Naive B cell (primary cell): Measurements from ENCODE around the gene UBE2Q1. TPM values are rescaled to one million over a fixed set of nuclear protein-coding genes. Genes with fewer than 3 reads are reported as not detected.

Experiments used
- ATAC-seq, 2 donors: fragments of 150-1000 bp; cut with Tn5 transposase; 2 replicates each; pipeline ENCODE4 v1.10.0; 2021; ENCODE audit warnings: low read depth in 2 of 2, mild to moderate bottlenecking in 2 of 2, moderate library complexity in 2 of 2
- DNase-seq: peaks from one replicate; pipeline ENCODE4 v3.0.0; 2022
- H3K27ac Mint-ChIP-seq, 6 donors: one replicate each; pipeline ENCODE4 v1.8.0; 2020 to 2022; ENCODE audit warnings: mild to moderate bottlenecking in 6 of 6, mixed read lengths in 6 of 6, moderate library complexity in 5 of 6, inconsistent platforms in 2 of 6
- H3K27me3 Mint-ChIP-seq, 3 donors: one replicate each; pipeline ENCODE4 v1.8.0; 2021 to 2022; ENCODE audit warnings: mixed read lengths in 3 of 3, mild to moderate bottlenecking in 1 of 3
- H3K36me3 Mint-ChIP-seq, 2 donors: one replicate each; pipeline ENCODE4 v1.8.0; 2020 to 2022; ENCODE audit warnings: mixed read lengths in 2 of 2, inconsistent platforms in 1 of 2, mild to moderate bottlenecking in 1 of 2
- H3K4me1 Mint-ChIP-seq, 3 donors: one replicate each; pipeline ENCODE4 v1.8.0; 2020 to 2022; ENCODE audit warnings: mixed read lengths in 3 of 3, inconsistent platforms in 1 of 3, mild to moderate bottlenecking in 1 of 3, moderate library complexity in 1 of 3
- H3K4me3 Mint-ChIP-seq, 8 donors: one replicate each; pipeline ENCODE4 v1.8.0; 2020 to 2022; ENCODE audit warnings: mild to moderate bottlenecking in 8 of 8, mixed read lengths in 8 of 8, moderate library complexity in 8 of 8, inconsistent platforms in 2 of 8
- H3K9me3 Mint-ChIP-seq, 7 donors: one replicate each; pipeline ENCODE4 v1.8.0; 2020 to 2022; ENCODE audit warnings: mixed read lengths in 7 of 7, mild to moderate bottlenecking in 5 of 7, inconsistent platforms in 2 of 7, moderate library complexity in 1 of 7
- polyA plus RNA-seq, 6 donors: library from polyadenylated mRNA; unstranded; fragments of 300-500 nt; fragmentation: Illumina TruSeq; gene quantifications; one replicate each; pipeline ENCODE4 v1.2.3, GENCODE V29; 2021; ENCODE audit warnings: low read depth in 6 of 6

The UBE2Q1 gene
- polyA plus RNA-seq, 6 donors from 2014 or later, result 7.3 to 13.6 (median 10.8) TPM

DNA sequence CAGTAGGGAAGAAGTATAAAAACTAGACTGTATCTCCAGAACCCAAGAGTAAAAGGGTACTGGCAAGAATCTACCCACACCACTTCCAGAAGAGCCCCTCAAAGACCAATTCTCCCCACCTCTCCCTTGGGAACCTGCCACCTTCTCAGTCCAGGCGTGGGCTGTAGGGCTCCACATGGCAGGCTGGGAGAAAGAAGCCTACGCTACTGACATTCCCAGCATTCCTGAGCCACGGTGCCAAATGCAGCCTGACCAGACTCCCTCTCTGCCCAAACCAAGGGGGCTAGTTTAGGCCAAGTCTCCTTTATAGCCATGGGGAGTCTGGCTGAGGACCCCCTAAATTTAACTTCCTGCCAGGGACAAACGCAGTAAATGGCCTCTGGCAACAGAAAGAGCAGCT is 2.0 kb downstream of the UBE2Q1 start:
- no peaks in the 10 kb centered on the region for H3K27me3 Mint-ChIP-seq
- peak overlapping the region in 6 of 8 donors; percentile 19 to 99 (median 88) for H3K4me3 Mint-ChIP-seq
- DNase-seq (no peak), ATAC-seq (no peak)
- H3K4me1 Mint-ChIP-seq, result peaks cover 34 to 50% (median 42%) of the 10 kb centered on the region in 3 donors
- peak overlapping the region in 2 of 6 donors; percentile 15 to 90 for H3K27ac Mint-ChIP-seq
- H3K9me3 Mint-ChIP-seq, result no peaks in the 10 kb centered on the region
- H3K36me3 Mint-ChIP-seq, result peaks cover 9 to 37% of the 10 kb centered on the region in 2 donors

DNA sequence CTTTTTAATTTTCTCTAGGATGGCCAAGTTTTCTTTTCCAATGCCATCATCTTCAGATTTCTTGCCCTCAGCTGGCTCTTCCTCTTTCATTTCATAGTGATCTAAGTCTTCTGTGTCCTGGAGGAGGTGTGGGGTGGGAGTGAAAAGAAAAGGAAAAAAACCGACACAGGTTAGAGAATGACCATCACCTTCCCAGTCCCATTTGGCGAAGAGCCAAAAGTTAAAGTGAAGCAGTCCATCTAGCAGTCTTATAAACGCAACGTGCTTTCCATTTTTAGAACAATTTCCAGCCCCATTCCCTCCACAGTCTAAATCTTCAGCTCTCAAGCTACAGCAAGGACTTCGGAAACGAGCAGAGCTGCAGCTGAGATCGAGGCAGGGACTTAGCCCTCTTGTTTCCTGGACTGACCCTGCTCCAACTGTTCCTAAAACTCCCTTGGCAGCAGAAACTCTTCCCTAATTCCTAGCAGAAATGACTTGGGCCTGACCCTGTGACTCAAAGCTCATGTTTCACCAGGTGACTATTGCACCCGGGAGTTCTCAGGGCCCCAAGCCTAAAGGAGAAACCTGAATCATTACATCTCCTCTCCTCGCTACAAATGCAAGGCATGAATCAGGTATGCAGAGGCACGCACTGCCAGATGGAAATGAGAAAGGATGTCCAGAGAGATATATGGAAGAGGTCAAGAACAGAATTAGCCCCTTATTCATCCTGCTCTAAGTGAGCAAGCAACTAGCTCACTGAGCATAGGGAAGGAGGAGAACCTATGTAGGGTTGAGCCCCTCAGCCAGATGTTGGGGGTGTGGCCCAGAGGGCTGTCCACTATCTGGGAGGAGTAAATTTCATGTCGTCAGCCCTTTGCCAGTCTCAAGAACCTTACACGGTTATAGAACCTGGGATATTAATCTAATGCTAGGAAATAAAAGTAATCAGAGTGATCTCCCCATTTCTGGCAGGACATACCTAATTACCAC is 5.1 kb downstream of the UBE2Q1 start:
- DNase-seq, result no peak
- peak overlapping the region in 3 of 6 donors; percentile 44 to 64 (median 53) for H3K27ac Mint-ChIP-seq
- H3K36me3 Mint-ChIP-seq, result peaks cover 18 to 51% of the 10 kb centered on the region in 2 donors
- peaks cover 39 to 54% (median 43%) of the 10 kb centered on the region in 3 donors for H3K4me1 Mint-ChIP-seq
- no peaks in the 10 kb centered on the region for H3K9me3 Mint-ChIP-seq
- H3K4me3 Mint-ChIP-seq, result peak overlapping the region in 2 of 8 donors; percentile 41
- no peak for ATAC-seq
- H3K27me3 Mint-ChIP-seq, result no peaks in the 10 kb centered on the region

DNA sequence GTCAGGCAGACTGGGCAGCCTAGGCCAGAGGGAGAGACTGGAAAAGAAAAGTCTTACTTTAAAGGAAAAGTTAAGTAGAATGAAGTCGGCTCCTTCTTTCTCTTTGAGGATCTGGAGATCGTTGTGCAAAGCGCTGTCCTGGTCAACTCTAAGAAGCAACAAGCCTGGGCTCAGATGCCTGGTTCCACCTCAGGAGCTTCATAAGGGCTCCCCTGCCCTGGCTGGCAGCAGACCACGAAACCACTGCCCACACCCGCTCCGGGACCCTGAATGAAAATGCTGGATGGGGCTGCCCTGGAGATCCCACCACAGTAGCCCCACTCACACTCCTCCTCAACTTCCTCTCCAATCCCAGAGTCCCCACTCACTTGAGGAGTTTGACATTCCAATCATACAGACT is 6.4 kb downstream of the UBE2Q1 start:
- Mint-ChIP-seq H3K4me1 (peaks cover 30 to 45% (median 33%) of the 10 kb centered on the region in 3 donors), H3K4me3 (no peak overlapping the region), H3K27ac (no peak overlapping the region), H3K27me3 (no peaks in the 10 kb centered on the region), H3K9me3 (no peaks in the 10 kb centered on the region), H3K36me3 (peaks cover 18 to 51% of the 10 kb centered on the region in 2 donors)
- DNase-seq (no peak), ATAC-seq (no peak)

DNA sequence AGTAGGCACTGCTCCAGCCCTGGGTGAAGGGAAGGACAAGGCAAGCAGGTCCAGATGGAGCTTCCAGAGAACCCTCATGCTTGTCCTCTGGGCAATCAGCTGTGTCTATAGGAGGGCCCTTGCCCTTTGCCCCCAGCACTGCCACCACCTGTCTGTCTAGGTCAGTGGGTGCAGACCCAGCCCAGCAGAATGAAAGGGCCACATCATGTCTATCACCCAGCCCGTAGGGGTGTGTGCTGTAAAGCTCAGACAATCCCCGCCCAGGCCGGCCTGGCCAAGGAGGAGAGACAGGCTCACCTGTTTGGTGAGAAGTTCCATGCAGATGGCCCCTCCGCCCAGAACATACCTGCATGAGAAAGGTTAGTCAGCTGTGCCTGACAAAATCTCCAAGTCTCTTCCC is 7.0 kb downstream of the UBE2Q1 start:
- Mint-ChIP-seq H3K4me1 (peaks cover 28 to 40% (median 30%) of the 10 kb centered on the region in 3 donors), H3K27ac (no peak overlapping the region), H3K36me3 (peaks cover 18 to 51% of the 10 kb centered on the region in 2 donors), H3K4me3 (no peak overlapping the region), H3K27me3 (no peaks in the 10 kb centered on the region), H3K9me3 (no peaks in the 10 kb centered on the region)
- DNase-seq (no peak), ATAC-seq (no peak)

DNA sequence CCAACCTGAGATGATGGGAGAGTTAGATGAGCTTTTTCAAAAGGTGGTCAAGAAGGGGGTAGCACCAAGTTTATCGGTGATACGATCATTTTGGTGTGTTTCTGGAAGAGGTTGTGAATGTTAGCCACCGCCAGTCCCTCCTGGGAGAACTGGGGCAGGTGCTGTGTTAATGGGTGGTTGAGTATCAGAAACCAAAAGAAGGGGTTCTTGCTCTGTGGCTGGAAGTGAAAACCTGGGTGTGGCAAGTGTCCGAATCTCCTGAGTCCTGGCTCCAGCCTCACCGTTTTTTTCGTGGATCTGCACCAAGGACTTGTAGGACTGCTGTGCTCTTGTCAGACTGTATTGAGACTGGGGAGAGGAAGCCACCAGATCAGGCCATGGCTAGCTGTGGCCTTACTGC is 7.8 kb downstream of the UBE2Q1 start:
- ATAC-seq (no peak), DNase-seq (no peak)
- Mint-ChIP-seq H3K27ac (no peak overlapping the region), H3K9me3 (no peaks in the 10 kb centered on the region), H3K4me1 (peaks cover 19 to 31% (median 25%) of the 10 kb centered on the region in 3 donors), H3K27me3 (no peaks in the 10 kb centered on the region), H3K4me3 (no peak overlapping the region), H3K36me3 (peaks cover 18 to 51% of the 10 kb centered on the region in 2 donors)

DNA sequence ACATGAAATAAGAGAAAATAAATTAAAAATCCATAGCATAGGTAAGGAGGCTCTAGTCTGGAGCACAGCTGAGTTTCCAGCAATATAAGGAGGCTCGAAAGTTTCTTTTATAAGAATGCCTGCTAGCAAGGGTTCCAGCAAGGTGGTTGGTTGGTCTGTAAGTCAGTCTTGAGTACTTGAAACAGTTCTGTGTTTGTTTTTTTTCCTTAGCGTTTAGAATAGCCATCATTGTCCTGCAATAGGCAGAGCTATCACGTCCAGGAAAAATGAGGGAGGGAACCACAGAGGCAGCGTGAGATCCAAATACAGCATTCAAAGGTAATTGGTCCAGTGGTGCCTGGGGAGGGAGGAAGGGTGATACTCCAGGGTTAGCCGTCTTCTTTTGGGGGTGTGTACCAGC is 8.4 kb downstream of the UBE2Q1 start:
- DNase-seq (no peak), ATAC-seq (no peak)
- peaks cover 14 to 30% (median 25%) of the 10 kb centered on the region in 3 donors for H3K4me1 Mint-ChIP-seq
- peaks cover 0 to 6% (median 4%) of the 10 kb centered on the region in 3 donors for H3K27me3 Mint-ChIP-seq
- peak overlapping the region in 1 of 8 donors; percentile 12 for H3K4me3 Mint-ChIP-seq
- peaks cover 16 to 47% of the 10 kb centered on the region in 2 donors for H3K36me3 Mint-ChIP-seq
- no peak overlapping the region for H3K27ac Mint-ChIP-seq
- H3K9me3 Mint-ChIP-seq, result no peaks in the 10 kb centered on the region

DNA sequence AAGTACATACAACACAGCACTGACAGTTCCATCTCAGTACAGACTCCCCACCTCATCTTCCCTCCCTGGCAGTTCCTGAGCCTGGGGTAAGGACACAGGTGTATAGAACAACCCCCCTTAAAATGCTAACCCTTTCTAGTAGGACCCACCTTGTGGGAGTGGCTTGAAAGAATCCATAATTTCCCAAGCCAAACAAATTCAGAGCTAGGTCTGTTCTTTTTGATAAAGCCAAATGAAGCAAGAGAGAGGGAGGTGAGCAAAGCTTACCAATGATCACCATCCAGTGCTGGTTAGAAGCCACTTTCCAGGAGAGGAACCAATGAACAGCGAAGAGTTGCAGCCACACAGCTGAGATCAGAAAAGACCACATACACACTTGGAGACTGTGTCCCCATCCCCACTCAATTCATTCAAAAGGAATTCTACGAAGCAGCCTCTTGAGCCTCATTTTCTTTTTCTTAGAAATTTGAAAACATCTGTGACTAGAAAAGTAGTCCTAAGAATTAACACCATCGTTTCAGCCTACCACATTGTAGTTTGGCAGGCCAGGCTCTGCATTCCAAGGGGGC is 9.2 kb downstream of the UBE2Q1 start:
- ATAC-seq (no peak), DNase-seq (no peak)
- Mint-ChIP-seq H3K4me1 (peaks cover 10 to 25% (median 23%) of the 10 kb centered on the region in 3 donors), H3K27me3 (peaks cover 0 to 12% (median 5%) of the 10 kb centered on the region in 3 donors), H3K36me3 (peaks cover 10 to 41% of the 10 kb centered on the region in 2 donors), H3K4me3 (no peak overlapping the region), H3K27ac (peak overlapping the region in 2 of 6 donors; percentile 59 to 90), H3K9me3 (no peaks in the 10 kb centered on the region)

DNA sequence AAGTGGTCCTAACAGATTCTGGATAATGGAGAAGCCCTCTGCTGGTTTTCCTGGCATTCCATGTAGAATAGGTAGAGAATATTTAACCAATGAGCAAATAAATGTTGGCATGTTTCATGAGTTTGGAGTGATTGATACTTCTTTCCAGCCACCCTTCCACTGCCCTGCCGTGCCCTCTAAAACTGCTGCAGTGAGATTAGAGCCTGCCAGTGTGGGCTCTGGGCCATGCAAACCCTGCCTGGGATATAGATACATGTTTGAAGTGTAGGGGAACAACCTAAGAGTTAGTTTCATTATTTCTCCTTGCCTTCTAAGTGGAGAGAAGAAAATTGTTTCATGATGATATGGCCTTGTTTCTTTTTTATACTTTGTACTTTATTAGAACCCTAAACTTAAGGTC is 10.4 kb downstream of the UBE2Q1 start:
- H3K27me3 Mint-ChIP-seq, result peaks cover 0 to 12% (median 5%) of the 10 kb centered on the region in 3 donors
- no peak for DNase-seq
- H3K27ac Mint-ChIP-seq, result peak overlapping the region in 1 of 6 donors; percentile 4
- H3K4me1 Mint-ChIP-seq, result peaks cover 10 to 20% (median 18%) of the 10 kb centered on the region in 3 donors
- no peak overlapping the region for H3K4me3 Mint-ChIP-seq
- ATAC-seq, result no peak
- no peaks in the 10 kb centered on the region for H3K9me3 Mint-ChIP-seq
- peaks cover 10 to 30% of the 10 kb centered on the region in 2 donors for H3K36me3 Mint-ChIP-seq

DNA sequence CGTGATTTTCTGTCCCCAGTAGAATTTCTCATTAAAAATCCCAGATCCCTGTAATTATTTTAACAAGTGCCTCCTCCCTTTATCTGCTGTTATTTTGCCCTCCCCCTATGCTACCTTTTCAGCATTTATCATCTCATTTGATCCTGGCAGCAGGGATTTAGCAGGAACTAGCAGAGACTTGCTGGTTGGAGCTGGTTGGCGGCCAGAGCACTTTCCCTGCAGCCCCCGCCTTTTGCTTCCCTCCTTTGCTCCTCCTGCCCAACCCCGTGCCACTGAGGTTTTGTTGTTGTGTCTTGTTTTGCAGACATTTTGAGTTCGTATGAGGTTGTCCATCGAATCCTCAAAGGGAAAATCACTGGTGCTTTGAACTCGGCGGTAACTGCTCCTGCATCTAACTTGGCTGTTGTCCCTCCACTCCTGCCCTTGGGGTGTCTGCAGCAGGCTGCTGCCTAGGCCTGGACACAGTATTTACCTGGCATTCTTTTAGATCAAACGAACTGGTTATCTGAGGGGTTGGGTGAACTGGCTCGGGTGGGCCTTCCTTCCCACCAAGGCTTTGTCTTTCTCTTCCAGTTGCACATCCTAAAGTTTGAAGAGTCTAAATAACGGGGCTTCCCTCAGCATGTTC is 11.2 kb downstream of the UBE2Q1 start:
- Mint-ChIP-seq H3K36me3 (peaks cover 10 to 22% of the 10 kb centered on the region in 2 donors), H3K27ac (peak overlapping the region in 1 of 6 donors; percentile 72), H3K4me3 (no peak overlapping the region), H3K4me1 (peaks cover 8 to 18% (median 18%) of the 10 kb centered on the region in 3 donors), H3K27me3 (peaks cover 0 to 12% (median 6%) of the 10 kb centered on the region in 3 donors), H3K9me3 (no peaks in the 10 kb centered on the region)
- DNase-seq (no peak), ATAC-seq (no peak)

DNA sequence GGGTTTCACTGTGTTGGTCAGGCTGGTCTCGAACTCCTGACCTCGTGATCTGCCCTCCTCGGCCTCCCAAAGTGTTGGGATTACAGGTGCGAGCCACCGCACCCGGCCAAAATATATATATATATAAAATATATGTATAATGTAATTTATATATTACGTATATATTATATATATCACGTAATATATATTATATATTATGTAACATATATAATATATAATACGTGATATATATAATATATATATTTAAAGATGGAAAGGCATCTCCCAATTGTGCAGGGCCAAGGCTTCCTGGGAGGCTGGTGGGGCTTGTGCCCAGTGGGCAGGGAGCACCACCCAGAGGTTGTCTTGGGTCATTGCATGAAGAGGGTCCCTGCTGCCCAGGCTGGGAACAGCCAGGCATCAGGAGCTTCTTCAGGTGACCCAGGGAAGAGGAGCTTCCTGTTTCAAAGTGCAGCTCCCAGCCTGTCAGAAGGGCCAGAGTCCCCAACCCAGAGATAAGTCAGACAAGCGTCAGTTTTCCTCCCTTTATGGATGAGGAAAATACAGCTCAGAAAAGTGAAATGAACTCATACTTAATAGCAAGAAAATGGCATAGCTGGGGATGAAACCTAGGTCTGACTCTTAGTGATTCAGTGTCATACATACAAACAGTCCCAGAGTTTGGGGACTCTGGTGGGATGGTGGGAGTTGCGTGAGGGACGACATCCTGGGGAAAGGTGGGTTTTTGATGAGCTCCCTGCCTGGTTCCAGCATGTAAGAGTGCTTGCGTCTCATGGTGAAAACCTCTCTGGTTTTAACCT is 12.0 kb downstream of the UBE2Q1 start:
- Mint-ChIP-seq H3K36me3 (peaks cover 10 to 15% of the 10 kb centered on the region in 2 donors), H3K4me3 (no peak overlapping the region), H3K27me3 (peaks cover 0 to 18% (median 14%) of the 10 kb centered on the region in 3 donors)

DNA sequence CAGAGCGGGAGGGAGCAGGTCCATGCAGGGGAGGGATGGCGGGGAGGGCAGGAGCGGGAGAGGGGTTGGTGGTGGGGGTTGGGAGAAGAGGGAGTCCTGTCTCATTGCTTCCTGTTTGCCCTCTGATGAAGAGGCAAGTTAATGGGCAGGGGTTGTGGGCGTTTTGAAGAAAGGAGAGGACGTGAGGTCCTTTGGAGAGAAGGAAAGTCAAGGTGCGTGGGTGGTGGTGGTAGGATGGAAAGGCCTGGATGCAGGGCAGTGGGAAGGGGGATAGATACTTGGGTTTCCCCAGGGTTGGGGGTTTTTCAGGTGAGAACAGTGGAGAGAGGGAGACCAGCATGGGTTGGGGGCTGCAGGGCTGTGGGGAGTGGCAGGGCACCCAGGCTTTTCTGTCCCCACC is 17.2 kb downstream of the UBE2Q1 start:
- no peaks in the 10 kb centered on the region for H3K36me3 Mint-ChIP-seq
- no peak overlapping the region for H3K27ac Mint-ChIP-seq
- DNase-seq (no peak), ATAC-seq (no peak)
- peak overlapping the region in 1 of 8 donors; percentile 34 for H3K4me3 Mint-ChIP-seq
- no peaks in the 10 kb centered on the region for H3K4me1 Mint-ChIP-seq
- no peaks in the 10 kb centered on the region for H3K9me3 Mint-ChIP-seq
- peaks cover 10 to 41% (median 33%) of the 10 kb centered on the region in 3 donors for H3K27me3 Mint-ChIP-seq

More for the DNA sequence above, 12.0 kb downstream of the UBE2Q1 start:
- Mint-ChIP-seq H3K9me3 (no peaks in the 10 kb centered on the region), H3K4me1 (peaks cover 8 to 18% (median 15%) of the 10 kb centered on the region in 3 donors), H3K27ac (no peak overlapping the region)
- peak; percentile 39 for DNase-seq
- ATAC-seq, result peak; percentile 65 to 81
